Measurements from ENCODE around the gene ATIC.

ATIC gene

DNA sequence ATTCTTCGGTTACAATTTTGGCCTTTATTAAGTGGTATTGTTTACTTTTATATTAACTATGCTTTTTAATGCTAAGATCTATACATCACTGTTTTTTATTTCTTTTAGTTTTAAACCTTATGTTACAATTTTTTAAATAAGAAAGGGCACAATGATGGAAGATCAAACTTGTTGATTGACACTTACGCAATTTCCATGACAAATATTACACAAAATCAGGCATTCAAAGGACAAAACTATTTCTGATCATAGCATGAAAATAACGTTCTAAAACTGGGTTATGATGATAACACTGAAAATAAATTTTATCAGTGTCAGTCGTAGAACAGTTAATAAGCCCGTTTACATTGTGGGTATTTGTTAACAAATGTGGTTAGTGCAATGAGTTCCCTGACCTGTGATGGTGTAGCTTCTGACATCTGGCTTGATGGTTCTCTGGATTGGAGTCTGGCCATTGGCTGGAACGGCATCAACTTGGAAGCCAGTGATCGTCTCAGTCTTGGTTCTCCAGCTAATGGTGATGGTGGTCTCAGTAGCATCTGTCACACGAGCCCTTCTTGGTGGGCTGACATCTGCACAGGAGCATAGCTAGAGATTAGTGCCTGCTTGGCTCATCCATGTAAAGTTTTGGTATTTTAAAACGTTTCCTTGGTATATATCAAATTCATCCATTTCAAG, 64.4 kb downstream of the ATIC start:
- no peak for DNase-seq (ENCODE audit: low read depth in 3 of 3)

DNA sequence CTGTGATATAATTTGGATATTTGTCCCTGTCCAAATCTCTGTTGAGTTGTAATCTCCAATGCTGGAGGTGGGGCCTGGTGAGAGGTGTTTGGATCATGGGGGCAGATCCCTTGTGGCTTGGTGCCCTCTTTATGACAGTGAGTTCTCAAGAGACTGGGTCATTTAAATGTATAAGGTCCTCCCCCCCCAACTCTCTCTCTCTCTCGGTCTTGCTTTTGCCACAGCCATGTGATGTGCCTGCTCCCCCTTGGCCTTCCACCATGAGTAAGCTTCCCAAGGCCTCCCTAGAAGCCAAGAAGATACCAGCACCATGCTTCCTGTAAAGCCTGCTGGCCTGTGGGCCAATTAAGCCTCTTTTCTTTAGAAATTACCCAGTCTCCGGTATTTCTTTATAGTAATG, 65.4 kb downstream of the ATIC start:
- no peak for DNase-seq (ENCODE audit: low read depth in 3 of 3)

DNA sequence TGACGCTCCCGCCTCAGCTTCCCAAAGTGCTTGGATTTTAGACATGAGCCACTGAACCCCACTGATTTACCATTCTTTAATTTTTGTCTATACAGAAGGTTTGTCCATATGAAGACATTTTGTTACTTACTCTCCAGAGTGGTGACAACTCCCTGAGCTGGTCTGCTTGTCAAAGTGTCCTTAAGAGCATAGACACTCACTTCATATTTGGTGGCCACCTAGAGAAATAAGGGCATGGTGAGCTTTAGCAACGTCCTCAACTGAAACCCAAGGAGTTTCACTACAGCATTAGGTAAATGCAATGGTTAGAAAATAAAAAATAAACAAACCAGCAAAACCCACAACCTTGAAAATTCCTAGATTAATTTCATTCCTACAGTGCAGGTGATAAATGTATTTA, 66.2 kb downstream of the ATIC start:
- no peak for DNase-seq (ENCODE audit: low read depth in 3 of 3)

DNA sequence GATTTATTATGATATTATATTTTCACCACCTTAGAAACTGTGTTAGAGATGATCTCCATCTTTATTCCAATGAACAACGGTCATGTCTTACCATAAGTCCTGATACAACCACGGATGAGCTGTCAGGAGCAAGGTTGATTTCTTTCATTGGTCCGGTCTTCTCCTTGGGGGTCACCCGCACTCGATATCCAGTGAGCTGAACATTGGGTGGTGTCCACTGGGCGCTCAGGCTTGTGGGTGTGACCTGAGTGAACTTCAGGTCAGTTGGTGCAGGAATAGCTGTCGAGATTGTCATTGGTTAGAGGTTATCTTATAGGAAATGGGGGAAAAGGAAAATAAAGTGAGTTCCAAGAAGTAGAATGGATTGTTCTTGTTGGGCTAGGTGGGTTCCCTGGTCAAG, 67.2 kb downstream of the ATIC start:
- no peak for DNase-seq (ENCODE audit: low read depth in 3 of 3)

DNA sequence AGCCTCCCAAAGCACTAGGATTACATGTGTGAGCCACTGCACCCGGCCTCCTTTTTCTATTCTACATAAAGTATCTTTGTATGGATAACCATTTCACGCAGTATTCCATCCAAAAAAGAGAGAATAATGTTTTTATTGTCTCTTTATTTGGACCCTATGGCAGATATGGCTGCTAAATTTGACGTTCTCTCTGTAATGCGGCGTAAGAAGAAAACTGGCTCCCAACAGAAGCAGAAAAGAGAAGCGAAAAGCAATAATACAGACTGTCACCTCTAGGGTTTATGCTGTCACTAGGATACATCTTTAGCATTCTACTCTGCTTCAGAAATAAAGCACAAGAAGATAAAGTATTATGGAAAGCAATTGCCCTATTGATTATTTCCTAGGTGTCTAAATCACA, 68.1 kb downstream of the ATIC start:
- DNase-seq (ENCODE audit: low read depth in 3 of 3), result no peak

DNA sequence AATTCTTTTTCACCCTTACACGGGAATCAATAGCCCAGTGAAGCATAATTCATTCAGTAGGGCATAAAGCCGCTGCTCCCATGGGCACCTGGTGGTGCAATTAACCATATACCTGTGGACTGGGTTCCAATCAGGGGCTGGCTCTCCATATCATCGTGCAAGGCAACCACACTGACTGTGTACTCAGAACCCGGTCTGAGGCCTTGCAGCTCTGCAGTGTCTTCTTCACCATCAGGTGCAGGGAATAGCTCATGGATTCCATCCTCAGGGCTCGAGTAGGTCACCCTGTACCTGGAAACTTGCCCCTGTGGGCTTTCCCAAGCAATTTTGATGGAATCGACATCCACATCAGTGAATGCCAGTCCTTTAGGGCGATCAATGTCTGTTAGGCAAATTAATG, 68.8 kb downstream of the ATIC start:
- DNase-seq (ENCODE audit: low read depth in 3 of 3), result no peak

DNA sequence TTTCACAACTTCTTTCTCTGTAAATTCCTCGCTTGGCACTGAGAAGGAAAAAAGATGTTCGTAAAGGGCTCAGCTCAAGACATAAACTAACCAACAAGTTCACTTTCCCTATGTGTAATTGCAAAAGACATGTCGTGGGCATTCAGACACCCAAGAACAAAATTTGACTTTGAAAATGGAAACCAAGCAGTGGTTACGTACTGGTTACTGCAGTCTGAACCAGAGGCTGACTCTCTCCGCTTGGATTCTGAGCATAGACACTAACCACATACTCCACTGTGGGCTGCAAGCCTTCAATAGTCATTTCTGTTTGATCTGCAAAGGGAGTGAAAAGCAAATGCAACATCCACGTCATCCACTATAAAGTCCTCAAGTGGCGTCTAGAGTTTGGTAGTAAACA, 70.2 kb downstream of the ATIC start:
- no peak for DNase-seq (ENCODE audit: low read depth in 3 of 3)

DNA sequence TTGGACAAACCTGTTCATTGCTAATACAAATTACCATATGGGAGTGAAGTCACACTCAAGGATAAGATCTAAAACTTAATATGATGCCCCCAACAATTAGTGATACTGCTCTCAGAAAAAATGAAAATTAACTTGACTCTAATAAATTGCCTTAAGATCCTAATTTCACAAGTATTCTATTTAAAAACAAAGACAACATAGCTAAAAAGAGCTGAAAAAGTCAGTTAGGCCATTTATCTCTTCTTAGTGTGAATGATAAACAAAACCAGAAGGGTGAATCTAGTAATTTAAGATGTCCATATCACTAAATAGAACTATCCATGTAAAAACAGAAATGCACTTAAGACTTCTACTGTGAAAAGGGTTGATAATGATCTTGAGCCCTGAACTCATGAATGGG, 70.6 kb downstream of the ATIC start:
- DNase-seq (ENCODE audit: low read depth in 3 of 3), result no peak

DNA sequence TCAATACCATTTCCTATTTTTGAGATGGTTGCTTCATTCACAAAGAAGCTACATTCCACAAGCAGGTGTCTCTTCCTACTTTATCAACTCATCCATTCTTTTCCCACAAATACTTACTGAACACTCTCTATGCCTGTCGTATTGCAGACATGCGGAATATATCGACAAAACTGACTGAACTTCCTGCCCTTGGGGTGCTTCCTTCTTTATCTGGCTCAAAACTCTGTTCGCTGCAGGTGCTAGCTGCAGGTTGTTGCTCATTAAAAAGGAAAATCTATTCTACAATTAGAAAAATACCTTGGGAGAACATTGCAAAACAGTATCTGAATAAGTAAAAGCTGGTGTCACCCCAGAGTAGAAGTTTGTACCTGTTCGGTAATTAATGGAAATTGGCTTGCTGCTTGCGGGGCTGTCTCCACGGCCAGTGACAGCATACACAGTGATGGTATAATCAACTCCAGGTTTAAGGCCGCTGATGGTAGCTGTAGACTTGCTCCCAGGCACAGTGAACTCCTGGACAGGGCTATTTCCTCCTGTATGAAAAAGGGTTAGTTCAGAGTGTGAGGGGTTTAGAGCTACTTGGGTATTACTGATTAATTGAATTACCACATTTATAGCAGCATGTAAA, 71.9 kb downstream of the ATIC start:
- DNase-seq (ENCODE audit: low read depth in 3 of 3), result no peak

DNA sequence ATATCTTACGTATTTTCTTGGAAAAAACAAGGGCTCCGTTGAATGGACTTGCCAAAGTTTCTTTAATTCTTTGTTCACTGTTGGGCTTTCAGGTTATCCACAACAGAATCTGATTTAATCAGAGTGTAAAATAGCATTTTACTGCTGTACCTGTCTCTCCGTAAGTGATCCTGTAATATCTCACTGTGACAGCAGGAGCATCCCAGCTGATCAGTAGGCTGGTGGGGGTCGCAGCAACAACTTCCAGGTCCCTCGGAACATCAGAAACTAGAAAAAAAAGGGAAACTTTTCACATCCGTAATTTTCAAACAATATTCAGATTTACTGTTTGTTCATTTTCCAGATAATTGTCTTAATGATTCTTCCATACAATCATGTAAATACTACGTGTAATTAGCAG, 72.9 kb downstream of the ATIC start:
- DNase-seq (ENCODE audit: low read depth in 3 of 3), result no peak

DNA sequence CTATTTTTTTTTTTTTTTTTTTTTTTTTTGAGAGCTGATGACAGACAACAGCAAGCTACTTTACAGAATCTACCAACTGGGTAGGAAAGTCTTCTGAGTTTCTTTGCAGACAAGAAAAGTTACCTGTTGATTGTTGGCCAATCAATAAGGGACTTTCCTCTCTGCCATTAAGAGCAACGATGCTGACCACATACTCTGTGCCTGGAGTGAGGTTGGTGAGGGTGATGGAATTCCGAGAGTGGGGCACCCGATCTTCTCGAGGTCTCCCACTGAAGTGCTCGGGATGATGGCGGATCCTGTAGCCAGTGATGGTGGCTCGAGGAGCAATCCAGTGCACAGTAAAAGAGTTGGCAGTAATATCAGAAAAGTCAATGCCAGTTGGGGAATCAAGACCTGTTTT, 74.7 kb downstream of the ATIC start:
- no peak for DNase-seq (ENCODE audit: low read depth in 3 of 3)

DNA sequence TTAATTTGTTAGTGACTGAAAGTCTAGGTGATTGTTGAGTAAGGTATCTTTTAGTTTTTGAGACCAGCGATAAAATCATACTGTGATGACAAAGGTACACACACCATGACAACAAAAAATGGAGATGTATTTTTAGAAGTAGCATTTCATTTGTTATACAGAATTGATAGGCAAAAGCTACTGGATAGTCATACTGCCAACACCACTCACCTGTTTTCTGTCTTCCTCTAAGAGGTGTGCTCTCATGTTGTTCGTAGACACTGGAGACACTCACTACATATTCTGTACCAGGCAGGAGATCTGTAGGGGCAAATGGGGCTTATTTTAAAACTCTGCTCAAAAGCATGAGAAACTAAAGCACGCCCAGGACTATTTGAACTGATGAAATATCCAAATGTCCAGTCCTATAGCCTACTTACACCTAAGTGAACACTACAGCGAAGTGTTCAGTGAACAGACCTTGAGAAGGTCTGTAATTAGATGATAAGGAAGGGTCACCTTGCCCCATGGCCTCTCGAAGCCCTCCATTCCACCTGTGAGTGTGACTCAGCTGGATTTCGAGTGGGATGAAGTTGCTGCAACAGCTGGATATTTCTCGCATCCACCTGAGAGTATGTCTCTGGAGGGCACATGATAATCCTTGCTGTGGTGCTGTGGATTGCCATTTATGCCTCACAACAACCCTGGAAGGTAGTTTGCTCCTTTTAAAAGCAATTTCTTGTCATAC, 76.3 kb downstream of the ATIC start:
- DNase-seq (ENCODE audit: low read depth in 3 of 3), result no peak

DNA sequence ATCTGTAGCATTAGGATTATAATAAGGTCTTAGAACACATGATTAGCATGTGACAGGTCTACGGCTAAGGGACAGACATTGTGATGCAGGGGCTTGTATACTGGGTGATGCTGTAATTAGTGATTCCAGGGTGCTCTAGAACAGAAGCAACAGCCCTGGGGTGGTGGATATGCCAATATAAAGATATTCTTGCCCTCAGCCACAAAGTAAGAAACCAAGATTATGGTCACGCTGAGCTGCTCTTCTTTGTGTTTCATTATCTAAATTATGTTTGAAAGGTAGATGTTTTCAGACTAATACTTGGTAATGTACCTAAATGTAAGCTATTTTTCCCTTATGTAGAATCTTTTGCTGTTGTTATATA, 78.7 kb downstream of the ATIC start:
- DNase-seq (ENCODE audit: low read depth in 3 of 3), result no peak

DNA sequence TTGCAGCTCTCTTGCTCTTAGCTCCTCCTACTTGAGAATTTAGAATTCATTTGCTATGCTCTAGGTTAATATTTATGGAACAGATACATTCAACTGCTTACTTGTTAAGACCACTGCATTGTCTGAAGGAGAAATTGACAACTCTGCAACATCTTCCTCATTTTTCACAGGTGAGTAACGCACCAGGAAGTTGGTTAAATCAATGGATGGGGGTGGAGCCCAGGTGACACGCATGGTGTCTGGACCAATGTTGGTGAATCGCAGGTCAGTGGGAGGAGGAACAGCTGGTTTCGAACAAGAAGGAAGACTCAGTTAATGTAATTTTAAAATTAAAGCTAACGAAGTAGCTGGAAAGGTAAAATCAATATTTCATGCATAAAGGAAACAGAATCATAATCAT, 79.7 kb downstream of the ATIC start:
- no peak for DNase-seq (ENCODE audit: low read depth in 3 of 3)

DNA sequence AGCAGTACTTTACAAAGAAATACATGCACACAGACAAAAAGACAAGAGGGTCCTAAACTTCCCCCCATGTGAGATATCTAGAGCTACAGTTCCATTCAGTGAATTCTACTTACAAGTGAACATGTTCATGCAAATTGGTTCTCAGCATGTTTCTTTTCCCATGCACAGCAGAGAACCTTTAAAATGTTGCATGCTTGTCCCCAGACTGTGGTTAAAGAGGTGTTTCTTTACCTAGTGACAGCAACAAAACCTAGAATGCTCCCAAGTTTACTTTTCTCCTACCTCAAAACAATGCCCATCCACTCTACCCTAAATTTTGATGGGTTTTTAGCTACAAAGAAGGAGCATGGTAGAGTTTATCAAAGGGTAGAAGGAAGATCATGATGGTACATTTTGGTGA, 80.3 kb downstream of the ATIC start:
- no peak for DNase-seq (ENCODE audit: low read depth in 3 of 3)

DNA sequence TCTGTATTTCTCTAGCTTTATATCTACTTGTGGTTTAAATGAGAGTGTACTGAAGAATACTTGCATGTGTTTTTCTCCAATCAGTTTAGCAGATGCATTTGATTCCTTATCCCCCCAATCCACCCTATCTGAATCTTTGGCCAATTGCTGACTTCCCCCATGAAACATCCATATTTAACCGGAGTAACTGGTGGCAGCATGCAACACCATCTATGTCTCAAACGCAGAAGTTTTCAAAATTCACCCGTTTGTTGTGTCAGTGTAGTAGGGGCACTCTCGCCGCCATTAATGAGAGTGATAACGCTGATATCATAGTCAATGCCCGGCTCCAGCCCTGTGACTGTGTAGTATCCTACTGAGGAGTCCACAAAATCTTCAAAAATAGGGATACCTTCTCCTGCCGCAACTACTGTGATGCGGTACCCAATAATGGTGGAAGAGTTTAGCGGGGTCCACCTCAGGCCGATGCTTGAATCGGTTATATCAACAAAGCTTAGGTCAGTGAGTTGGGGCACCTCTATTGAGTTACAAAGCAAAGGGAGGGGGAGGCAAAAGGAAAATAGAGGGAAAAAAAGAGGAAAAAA, 80.9 kb downstream of the ATIC start:
- DNase-seq (ENCODE audit: low read depth in 3 of 3), result no peak

DNA sequence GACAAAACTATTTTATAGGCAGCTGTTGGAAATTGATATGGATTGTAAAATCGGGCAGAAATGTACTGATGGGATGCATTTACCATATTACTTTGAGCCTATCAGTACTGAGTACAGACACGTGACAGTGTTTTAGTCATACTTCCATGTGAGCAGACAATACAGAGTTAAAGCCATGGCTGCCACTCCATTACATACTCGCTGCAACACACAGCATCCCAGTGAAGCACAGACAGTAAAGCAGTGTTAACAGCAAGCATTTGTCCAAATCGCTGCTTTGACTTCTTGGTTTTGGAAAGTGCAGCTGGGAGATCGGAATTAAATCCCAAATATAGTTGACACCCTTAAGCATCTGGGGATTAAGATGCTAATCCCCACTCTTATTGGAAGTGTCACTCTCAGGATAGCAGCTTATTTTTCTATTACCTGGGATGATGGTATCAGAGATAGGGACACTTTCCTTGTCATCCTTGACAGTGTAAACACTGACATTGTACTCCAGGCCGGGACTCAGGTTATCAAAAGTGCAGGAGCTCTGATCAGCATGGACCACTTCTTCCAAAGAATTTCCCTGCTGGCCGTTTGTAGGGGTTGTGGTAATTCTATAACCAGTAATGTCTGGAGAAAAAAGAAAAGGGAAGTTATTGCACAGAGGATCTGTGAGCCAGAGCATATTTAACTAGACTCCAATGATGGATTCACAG, 82.4 kb downstream of the ATIC start:
- DNase-seq (ENCODE audit: low read depth in 3 of 3), result no peak

DNA sequence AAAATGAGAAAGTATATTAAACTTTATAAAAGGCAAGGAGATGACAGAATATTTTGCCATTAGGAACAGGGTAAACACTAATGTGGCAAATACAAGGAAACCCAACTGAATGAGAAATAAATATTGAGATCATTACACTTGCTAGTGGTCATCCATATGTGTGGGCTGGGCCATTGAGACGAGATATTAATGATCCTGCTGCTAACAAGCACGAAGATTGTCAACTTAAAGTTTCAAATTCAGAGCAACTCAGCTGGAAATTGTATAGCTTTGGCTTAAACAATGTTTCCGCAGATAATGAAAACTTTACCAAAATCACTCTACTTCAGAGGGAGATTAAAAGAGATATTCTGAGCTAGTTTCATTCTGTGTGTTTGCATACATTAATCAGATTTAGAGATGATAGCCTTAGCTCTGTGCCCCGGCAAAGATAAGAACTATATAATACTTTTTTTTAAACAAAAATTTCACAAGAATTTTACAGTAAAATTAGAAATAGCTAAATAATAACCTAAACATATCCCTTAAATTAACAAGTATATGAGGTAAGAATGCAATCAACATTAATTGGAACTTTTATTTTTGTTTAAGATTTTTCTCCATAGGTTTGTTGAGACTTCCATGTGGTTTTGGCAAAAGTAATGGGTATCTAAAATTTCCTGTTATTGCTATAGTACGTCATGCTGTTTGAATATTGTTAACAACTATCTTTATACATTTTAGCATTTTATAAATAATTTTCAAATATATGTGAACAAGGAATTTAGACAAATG, 84.0 kb downstream of the ATIC start:
- no peak for DNase-seq (ENCODE audit: low read depth in 3 of 3)

DNA sequence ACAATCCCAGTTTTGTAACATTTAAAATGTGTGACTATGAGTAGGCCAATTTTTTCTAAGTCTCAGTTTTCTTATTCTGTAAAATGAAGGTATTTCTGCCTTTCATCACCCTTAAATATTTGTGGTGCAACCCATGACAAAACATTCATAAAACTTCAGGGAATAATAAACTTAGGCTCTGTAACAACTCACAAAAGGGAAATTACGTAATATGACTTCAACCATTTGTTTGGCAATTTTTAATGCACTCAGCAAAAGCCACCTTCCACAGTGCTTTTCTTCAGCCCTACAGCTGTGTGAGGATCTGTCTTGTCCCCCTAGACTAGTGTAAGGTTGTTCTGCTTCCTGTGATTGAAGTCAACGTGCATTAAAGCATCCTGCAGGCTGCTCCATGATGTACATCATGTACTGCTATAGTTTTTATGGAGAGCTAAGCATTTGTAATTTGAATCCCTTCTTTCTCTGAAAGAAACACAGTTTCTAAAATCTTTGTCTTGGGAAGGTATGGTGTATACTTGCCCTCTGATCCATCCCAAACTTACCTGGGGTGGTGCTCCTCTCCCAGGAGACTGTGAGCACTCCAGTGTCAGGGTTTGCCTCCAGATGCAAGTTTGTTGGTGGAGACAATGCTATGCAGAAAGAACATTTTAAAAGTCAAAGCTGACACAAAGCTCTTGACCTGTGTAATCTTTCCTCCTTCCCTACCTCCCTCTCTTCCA, 84.9 kb downstream of the ATIC start:
- no peak for DNase-seq (ENCODE audit: low read depth in 3 of 3)

DNA sequence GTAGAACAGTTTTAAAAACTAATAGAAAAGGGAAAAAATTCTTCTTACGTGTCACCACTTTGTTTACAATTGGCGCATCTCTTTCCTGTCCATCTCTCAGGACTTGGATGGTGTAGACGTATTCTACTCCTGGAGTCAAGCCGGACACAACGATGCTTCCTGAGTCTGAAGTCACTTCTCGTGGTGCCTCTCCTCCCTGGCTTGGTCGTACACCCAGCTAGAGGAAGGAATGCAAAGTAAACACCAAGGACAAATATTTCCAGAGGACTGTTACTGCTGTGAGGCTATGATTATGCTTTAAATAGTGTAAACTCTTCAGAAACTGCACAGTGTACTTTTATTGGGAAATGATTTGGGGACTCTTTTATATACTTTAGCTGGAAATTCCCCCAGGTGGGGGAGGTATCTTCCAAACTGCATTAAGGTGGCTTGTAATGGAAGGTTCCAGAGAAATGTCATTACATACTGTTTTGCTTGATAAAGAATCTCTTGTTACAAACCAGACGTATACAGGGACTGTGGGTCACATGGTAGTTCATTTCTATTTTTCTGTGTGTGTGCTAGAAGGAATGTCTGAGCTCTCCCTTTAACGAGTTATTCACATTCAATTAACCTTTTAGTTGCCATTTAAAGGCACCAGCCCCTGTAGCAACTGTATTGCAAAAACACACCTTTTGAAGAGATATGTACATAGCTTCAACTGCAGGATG, 85.9 kb downstream of the ATIC start:
- DNase-seq (ENCODE audit: low read depth in 3 of 3), result no peak

Data from stimulated activated CD4-positive, alpha-beta T cell treated with anti-CD3 and anti-CD28 coated beads, TNF-alpha, amount 100 ng/mL, for 48 hours (primary cell).